Choroid plexus epithelial cell (primary cell): ENCODE results near the gene ROR2.
A peak's percentile ranks its signal among the peaks of the same experiment; 100 is the strongest.

Experiments
- DNase-seq: peaks from one replicate; pipeline ENCODE4 v3.0.0-alpha.2; 2010; ENCODE audit warnings: low read depth
- H3K4me3 ChIP-seq: 2 replicates; pipeline ENCODE4 v1.5.1; 2011; ENCODE audit warnings: low read depth, mild to moderate bottlenecking, control low read depth, low read length, moderate library complexity
- TF ChIP-seq, protein P1 (sequence below): conservative IDR thresholded peaks from 2 replicates; pipeline ENCODE4 v1.5.1; 2011; ENCODE audit warnings: low read depth, mild to moderate bottlenecking, control low read depth, inconsistent platforms, low read length, moderate library complexity

Gene ROR2

DNA sequence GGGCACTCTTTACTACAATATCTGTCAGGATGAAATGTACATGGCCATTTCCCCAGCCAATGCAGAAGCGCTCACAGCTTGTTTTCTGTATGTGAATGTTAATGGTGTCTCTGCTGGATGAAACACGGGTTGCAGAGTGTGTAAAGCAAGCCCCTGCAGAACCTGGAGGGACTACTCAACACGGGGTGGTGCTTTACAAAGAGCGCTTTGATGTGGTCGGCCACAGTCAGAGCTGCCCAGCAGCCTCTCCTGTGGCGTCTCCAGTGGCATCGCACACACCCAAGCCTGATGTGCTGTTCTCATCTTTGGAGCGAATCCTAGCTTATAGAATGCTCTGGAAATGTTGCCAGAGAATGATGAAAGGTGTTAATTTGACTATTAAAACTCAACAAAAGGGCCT is 363.7 kb downstream of the ROR2 start:
- TF ChIP-seq, protein P1, sequence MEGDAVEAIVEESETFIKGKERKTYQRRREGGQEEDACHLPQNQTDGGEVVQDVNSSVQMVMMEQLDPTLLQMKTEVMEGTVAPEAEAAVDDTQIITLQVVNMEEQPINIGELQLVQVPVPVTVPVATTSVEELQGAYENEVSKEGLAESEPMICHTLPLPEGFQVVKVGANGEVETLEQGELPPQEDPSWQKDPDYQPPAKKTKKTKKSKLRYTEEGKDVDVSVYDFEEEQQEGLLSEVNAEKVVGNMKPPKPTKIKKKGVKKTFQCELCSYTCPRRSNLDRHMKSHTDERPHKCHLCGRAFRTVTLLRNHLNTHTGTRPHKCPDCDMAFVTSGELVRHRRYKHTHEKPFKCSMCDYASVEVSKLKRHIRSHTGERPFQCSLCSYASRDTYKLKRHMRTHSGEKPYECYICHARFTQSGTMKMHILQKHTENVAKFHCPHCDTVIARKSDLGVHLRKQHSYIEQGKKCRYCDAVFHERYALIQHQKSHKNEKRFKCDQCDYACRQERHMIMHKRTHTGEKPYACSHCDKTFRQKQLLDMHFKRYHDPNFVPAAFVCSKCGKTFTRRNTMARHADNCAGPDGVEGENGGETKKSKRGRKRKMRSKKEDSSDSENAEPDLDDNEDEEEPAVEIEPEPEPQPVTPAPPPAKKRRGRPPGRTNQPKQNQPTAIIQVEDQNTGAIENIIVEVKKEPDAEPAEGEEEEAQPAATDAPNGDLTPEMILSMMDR = no peak
- H3K4me3 ChIP-seq = no peak overlapping the region
- no peak for DNase-seq

DNA sequence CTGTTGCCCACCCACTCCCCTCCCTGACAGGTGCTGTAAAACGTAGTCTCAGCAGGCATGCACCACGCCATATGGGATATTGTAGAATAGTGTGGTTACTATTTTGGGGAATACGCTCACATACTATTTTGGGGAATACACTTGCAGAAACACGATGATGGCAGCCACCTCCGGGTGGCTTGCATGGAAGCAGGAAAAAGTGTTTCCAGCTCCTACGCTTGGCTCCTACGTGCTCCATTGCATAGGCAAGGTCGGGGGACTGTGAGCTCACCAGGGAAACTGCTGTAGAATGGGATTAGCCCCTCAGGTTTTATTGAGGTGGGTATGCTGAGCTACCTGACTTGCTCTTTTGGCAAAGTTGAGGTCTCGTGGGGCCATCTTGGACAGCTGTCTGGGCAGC is 366.1 kb downstream of the ROR2 start:
- no peak for DNase-seq
- H3K4me3 ChIP-seq = no peak overlapping the region
- TF ChIP-seq, protein P1 = no peak

DNA sequence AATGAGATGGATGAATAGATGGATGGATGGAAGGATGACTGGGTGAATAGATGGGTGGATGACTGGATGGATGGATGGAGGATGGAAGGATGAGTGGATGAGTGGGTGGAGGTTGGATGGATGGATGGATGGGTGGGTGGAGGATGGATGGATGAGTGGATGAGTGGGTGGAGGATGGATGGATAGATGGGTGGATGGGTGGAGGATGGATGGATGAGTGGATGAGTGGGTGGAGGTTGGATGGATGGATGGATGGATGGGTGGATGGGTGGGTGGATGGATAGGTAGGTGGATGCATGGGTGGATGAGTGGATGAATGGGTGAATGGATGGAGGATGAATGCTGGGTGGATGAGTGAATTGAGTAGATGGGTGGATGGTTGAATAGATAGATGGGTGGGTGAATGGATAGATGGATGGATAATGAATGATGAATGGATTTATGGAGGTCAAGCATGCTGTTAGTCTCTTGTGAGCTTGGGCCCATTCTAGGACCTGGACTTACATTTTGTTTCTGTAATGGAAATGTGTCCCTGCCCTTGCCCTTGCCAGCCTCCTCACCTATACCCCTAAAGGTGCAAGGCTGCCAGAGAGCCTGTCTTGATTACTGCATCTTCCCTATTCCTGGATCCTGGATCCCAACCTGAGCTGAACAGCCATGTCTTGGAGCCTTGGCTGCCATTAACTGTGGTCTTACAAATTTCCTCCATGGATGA is 366.7 kb downstream of the ROR2 start:
- H3K4me3 ChIP-seq = no peak overlapping the region
- DNase-seq = no peak
- TF ChIP-seq, protein P1 = no peak

DNA sequence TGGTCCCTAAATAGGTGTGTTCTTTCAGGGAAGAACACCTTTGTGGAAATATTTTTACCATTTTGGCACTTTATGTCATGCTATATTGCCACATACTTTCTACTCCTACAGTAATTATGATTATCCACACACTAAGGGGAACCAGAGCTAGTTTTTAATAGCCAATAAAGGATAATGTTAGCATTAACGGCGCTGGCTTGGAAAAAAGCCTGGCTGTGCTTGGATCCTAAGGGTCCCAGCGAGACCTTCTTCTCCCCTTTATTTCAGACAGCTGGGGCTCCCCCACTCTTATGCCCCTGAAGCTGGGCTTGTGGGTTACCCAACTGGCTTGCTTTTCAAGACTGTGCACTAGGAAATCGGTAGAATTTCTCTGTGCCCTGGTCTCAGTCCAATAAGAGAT is 367.8 kb downstream of the ROR2 start:
- DNase-seq = no peak
- H3K4me3 ChIP-seq = no peak overlapping the region
- TF ChIP-seq, protein P1 = no peak

DNA sequence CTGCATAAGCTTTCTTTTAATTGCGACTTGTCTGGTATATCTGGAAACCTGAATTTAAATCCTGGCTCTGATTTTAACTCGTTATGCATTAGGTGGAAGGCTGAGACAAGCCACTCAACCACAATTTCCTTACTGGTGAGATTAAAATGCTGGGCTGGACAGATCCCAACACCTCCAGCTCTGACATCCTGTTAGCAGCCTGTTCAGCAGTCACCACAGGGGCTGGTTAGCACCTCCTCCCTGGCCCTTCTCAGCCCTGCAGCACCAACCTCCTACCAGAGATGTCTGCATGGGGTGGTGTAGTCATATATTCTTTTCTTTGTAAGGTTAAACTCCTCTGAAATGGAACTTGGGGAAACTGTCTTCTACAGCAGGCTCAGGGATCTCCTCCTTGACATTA is 369.9 kb downstream of the ROR2 start:
- TF ChIP-seq, protein P1 = no peak
- H3K4me3 ChIP-seq = no peak overlapping the region
- peak; percentile 79 for DNase-seq

DNA sequence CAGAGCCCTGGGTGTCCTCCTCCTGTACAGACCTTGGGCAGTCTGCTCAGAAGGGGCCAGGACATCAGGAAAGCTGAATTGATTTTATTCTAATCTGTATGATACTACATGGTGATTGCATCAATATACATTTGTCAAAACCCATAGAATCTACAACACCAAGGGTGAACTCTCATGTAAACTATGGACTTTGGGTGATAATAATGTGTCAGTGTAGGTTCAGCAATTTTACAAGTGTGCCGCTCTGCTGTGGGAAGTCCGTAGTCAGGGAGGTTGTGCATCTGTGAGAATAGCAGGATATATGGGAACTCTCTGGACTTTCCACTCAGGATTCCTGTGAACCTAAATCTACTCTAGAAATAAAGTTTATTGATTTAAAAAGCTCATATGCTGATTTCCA is 371.1 kb downstream of the ROR2 start:
- TF ChIP-seq, protein P1 = no peak
- no peak overlapping the region for H3K4me3 ChIP-seq
- DNase-seq = no peak

DNA sequence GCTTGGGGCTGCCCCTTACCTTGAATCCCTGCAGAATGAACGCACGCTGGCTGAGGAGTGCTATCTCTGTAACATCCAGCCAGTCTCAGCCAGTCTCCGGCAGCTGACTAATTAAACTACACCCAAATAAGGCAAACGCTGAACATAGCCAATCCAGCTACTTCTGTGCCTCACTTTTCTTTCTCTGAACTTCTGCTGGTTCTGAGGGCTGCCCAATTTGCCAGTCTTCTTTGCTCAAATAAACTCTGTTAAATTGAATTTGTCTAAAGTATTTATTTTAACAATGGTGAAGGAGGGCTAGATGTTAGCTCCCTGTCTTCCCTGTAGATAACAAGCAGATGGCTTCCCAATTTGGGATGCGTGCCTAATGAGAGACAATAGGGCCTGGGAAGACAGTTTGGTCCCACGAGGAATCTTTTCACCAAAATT is 372.4 kb downstream of the ROR2 start:
- DNase-seq = no peak

More for the DNA sequence above, 372.4 kb downstream of the ROR2 start:
- TF ChIP-seq, protein P1 = no peak
- no peak overlapping the region for H3K4me3 ChIP-seq
